Measurements from ENCODE around the gene LTO1.

GRCh38 chr11:69716099-69716498 lies 40.9 kb upstream of the LTO1 start:
- no peak for TF ChIP-seq ESRRA (IDR thresholded peaks at IDR 0.05; ENCODE audit: borderline replicate concordance, low read length)
- TF ChIP-seq POLR2A (IDR thresholded peaks at IDR 0.05; ENCODE audit: low read length): no peak
- TF ChIP-seq JUN (IDR thresholded peaks at IDR 0.05): no peak
- no peak for TF ChIP-seq FOSL2 (IDR thresholded peaks at IDR 0.05)
- TF ChIP-seq FOSL2 (CRISPR knock-in tag; IDR thresholded peaks at IDR 0.05): no peak
- TF ChIP-seq CTCF (IDR thresholded peaks at IDR 0.05): no peak
- TF ChIP-seq RFX5 (IDR thresholded peaks at IDR 0.05): no peak
- no peak for TF ChIP-seq CBX2 (IDR thresholded peaks at IDR 0.05; ENCODE audit: borderline replicate concordance, low read depth)
- TF ChIP-seq CEBPB (IDR thresholded peaks at IDR 0.05): no peak
- TF ChIP-seq SMC3 (IDR thresholded peaks at IDR 0.05): no peak
- no peak for TF ChIP-seq CBX8 (IDR thresholded peaks at IDR 0.05)
- TF ChIP-seq BHLHE40 (IDR thresholded peaks at IDR 0.05; ENCODE audit: low read depth, low read length): no peak
- TF ChIP-seq CHD2 (IDR thresholded peaks at IDR 0.05; ENCODE audit: low read length, partially characterized antibody): no peak
- TF ChIP-seq E2F6 (IDR thresholded peaks at IDR 0.05; ENCODE audit: borderline replicate concordance, low read depth): no peak

Measured in A549 (cell line).